Heart right ventricle (tissue), 16 donors: ENCODE measurements around the gene LINGO3. TPM values are rescaled to one million over a fixed set of nuclear protein-coding genes. Genes with fewer than 3 reads are reported as not detected.

ENCODE experiments used
- ATAC-seq, 8 donors: fragments of 200-7000 bp; cut with Tn5 transposase; one replicate each; pipeline ENCODE4 v1.9.1; 2020; ENCODE audit warnings: mild to moderate bottlenecking in 8 of 8, moderate library complexity in 8 of 8, moderate number of reproducible peaks in 1 of 8
- DNase-seq, 2 donors: peaks; one replicate each; pipeline ENCODE4 v3.0.0-alpha.2; 2020
- H3K27ac ChIP-seq, 10 donors: fragments of 200-600 bp; sonication (generic) in 2 of 10; one replicate each; pipeline versions ENCODE4 v1.5.0 to v1.8.0; 2020 to 2022; ENCODE audit warnings: mild to moderate bottlenecking in 3 of 10
- H3K27me3 ChIP-seq, 7 donors: fragments of 200-600 bp; one replicate each; pipeline ENCODE4 v1.8.0; 2021 to 2022; ENCODE audit warnings: mild to moderate bottlenecking in 2 of 7
- H3K36me3 ChIP-seq, 9 donors: fragments of 200-600 bp; sonication (generic) in 1 of 9; one replicate each; pipeline versions ENCODE4 v1.5.0 to v1.8.0; 2020 to 2022; ENCODE audit warnings: mild to moderate bottlenecking in 2 of 9
- H3K4me1 ChIP-seq, 9 donors: fragments of 200-600 bp; sonication (generic) in 1 of 9; one replicate each; pipeline versions ENCODE4 v1.5.0 to v1.8.0; 2020 to 2022; ENCODE audit warnings: mild to moderate bottlenecking in 4 of 9
- H3K4me3 ChIP-seq, 10 donors: fragments of 200-600 bp; sonication (generic) in 2 of 10; one replicate each; pipeline versions ENCODE4 v1.5.0 to v1.8.0; 2020 to 2022; ENCODE audit warnings: mild to moderate bottlenecking in 7 of 10, moderate library complexity in 2 of 10
- H3K9me3 ChIP-seq, 11 donors: fragments of 200-600 bp in 10 of 11; sonication (generic) in 2 of 11; one replicate each; pipeline versions ENCODE4 v1.5.0 to v1.8.0; 2013 to 2022; ENCODE audit warnings: mild to moderate bottlenecking in 2 of 11, control low read depth in 1 of 11, moderate library complexity in 1 of 11
- WGBS, 2 donors: extraction: QIAGEN DNeasy Blood & Tissue Kit; methylation state at CpG; one replicate each; pipeline ENCODE4 v1.1.7; 2013; ENCODE audit warnings: inconsistent platforms in 1 of 2; 5-methylcytosine and 5-hydroxymethylcytosine counted together
- intact Hi-C, 10 donors: fragments of 100-400 bp; cut with DNase I; formaldehyde crosslinking; loops; one replicate each; pipeline versions ENCODE4 v1.11.1 to v1.14.2; 2022
- polyA plus RNA-seq, 2 donors: library from polyadenylated mRNA; stranded (reverse); fragments of 200-250 nt; gene quantifications; one replicate each; pipeline ENCODE4 v1.2.3, GENCODE V29; 2013
- total RNA-seq, 10 donors: library from RNA; stranded (reverse); fragmentation: NEBNext Ultra II Directional in 3 of 10; extraction: Animal tissue kit (Norgen Biotek cat#: 25700) in 3 of 10; gene quantifications; one replicate each; pipeline versions ENCODE4 v1.2.1 to v1.2.4, GENCODE V29; 2021 to 2023
- TF ChIP-seq, protein P1 (sequence below), 9 donors: fragments of 200-600 bp; sonication (generic) in 2 of 9; IDR thresholded peaks; one replicate each; pipeline versions ENCODE4 v1.5.0 to v1.8.0; 2021 to 2022; ENCODE audit warnings: antibody characterized with exemption in 9 of 9, mild to moderate bottlenecking in 5 of 9, moderate library complexity in 1 of 9
- donor health status: Arrhythmogenic right ventricular cardiomyopathy.
- donor health status: ischemic (EF 13 %, LVEDD 7.1; RV severe dilation, severe dysfunction).
- donor health status: healthy with polysubstance abuse.
- donor health status: DM: no; HTN: yes; CAD: no.
- donor health status: DM: no; HTN: no; CAD: no.
- donor health status: ischemic (EF 25% LVEDD 6.9; RV normal size, moderate dysfunction).
- donor health status: ischemic (EF 25% LVEDD 5.7; RV mildly dilated, moderate dysfunction).
- donor health status: healthy.
- donor health status: DM: yes; HTN: yes; CAD: no.
- donor health status: Ischemic cardiomyopathy.
- donor health status: ischemic (EF 35%, LVEDD 5.7; RV mildly dilated, moderate dysfunction).
- donor health status: nonischemic (EF 11% LVEDD 7.7; RV severe dilation, severe dysfunction).
- donor health status: DM: yes; HTN: yes; CAD: no.
- donor health status: PGD.
- donor health status: ischemic (EF 29% LVEDD 5.4; RV normal size, mild dysfunction).
- donor health status: nonischemic (EF 23%, LVEDD 6.1; RV moderate dilation, normal function).

LINGO3 gene
- total and polyA plus RNA-seq, 12 donors: not detected

DNA sequence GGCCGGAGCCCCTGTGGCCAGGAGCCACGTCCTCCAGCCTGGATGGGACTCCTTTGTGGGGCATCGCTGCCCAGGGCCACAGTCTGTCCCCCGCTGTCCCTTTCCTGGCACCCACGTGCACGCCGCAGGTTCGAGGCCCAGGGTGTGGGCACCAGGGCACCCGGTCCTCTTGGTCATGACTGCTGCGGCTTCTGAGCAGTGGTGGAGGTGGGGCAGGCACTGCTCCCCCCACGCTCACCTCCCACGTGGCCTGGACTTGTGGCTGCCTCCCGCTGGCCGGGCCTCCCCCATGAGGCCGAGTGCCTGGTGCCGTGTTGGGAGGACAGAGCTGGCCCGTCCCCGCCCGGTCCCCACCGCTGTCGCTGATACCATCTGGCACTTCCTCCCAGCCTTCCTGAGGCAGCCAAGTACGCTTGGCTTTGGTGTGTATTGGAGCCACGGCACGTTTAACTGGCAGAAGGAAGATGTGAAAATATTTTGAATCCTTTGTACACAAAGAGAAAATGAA is 33.3 kb upstream of the LINGO3 start:
- Histone ChIP-seq H3K27ac (no peak overlapping the region), H3K27me3 (no peaks in the 10 kb centered on the region), H3K36me3 (peaks cover 0 to 72% (median 17%) of the 10 kb centered on the region in 9 donors), H3K4me1 (peaks cover 0 to 5% (median 0%) of the 10 kb centered on the region in 9 donors), H3K9me3 (no peaks in the 10 kb centered on the region), H3K4me3 (no peak overlapping the region)
- ATAC-seq (no peak), DNase-seq (no peak)
- TF ChIP-seq, protein P1, sequence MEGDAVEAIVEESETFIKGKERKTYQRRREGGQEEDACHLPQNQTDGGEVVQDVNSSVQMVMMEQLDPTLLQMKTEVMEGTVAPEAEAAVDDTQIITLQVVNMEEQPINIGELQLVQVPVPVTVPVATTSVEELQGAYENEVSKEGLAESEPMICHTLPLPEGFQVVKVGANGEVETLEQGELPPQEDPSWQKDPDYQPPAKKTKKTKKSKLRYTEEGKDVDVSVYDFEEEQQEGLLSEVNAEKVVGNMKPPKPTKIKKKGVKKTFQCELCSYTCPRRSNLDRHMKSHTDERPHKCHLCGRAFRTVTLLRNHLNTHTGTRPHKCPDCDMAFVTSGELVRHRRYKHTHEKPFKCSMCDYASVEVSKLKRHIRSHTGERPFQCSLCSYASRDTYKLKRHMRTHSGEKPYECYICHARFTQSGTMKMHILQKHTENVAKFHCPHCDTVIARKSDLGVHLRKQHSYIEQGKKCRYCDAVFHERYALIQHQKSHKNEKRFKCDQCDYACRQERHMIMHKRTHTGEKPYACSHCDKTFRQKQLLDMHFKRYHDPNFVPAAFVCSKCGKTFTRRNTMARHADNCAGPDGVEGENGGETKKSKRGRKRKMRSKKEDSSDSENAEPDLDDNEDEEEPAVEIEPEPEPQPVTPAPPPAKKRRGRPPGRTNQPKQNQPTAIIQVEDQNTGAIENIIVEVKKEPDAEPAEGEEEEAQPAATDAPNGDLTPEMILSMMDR (IDR thresholded peaks at IDR 0.05): no peak
- intact Hi-C loops: no loop called here
- 83% methylated on average over 24 of the region's 24 CpGs for WGBS, 2 donors

DNA sequence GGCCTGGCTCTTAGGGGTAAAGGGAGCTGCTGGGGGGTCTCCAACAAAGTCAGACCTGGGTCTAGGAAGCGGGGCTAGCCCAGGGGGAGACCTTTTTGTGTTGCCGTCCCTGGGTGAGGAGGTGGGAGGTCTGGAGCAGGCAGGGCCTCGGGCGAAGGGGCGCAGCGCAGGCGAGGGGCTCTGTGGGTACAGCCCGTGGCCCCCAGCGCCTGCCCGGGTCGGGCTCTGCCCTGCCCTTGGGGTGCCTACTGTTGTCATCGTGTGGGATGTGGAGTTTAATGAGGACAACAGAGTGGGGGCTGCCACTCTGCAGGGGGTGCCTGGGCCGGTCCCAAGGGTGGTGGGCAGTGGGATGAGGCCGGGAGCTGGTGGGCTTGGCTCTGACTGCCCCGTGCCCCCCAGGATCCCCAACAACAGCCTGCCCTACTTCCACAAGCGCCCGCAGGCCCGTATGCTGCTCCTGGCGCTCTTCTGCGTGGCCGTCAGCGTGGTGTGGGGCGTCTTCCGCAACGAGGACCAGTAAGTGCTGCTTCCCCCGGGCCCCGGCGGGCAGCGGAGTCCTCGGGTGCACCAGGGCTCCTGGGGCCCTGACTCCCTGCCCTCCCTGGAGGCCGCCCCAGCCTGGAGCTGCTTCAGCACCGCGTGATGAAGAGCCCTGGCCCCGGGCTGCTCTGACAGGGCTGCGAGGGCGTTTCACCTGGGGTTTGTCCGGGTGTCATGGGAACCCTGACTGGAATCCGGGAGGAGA is 32.7 kb upstream of the LINGO3 start:
- 93 to 94% methylated on average over 38 of the region's 38 CpGs for WGBS, 2 donors

DNA sequence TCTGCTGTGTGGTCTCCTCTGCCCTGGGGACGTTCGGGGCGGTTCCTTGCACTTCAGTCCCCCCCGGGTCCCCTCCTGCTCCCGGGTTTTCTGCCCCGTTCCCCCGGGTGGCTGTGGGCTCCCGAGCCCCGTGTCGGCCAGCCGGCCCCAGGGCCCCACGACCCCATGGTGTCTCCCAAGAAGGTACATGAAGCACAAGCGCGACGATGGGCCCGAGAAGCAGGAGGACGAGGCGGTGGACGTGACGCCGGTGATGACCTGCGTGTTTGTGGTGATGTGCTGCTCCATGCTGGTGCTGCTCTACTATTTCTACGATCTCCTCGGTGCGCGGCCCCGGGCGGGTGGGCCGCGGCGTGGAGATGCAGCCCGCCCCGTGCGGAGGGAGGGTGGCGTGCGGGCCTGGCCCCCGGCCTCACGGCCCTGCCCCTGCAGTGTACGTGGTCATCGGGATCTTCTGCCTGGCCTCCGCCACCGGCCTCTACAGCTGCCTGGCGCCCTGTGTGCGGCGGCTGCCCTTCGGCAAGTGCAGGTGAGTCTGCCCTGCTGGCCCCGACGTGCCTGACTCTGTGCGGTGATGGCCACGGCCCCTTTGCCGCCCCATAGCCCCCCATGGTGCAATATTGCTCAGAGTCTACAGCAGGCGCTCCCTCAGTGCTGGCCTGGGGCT is 31.8 kb upstream of the LINGO3 start:
- Histone ChIP-seq H3K27me3 (no peaks in the 10 kb centered on the region), H3K4me1 (no peaks in the 10 kb centered on the region), H3K36me3 (peaks cover 0 to 64% (median 17%) of the 10 kb centered on the region in 9 donors), H3K9me3 (no peaks in the 10 kb centered on the region), H3K27ac (no peak overlapping the region), H3K4me3 (no peak overlapping the region)
- WGBS, 2 donors: 94 to 96% methylated on average over 49 to 52 of the region's 52 CpGs
- DNase-seq: no peak
- intact Hi-C loops: no loop called here
- no peak for ATAC-seq
- TF ChIP-seq, protein P1 (IDR thresholded peaks at IDR 0.05): no peak

More for the DNA sequence above, 32.7 kb upstream of the LINGO3 start:
- Histone ChIP-seq H3K36me3 (peaks cover 0 to 68% (median 17%) of the 10 kb centered on the region in 9 donors), H3K4me1 (no peaks in the 10 kb centered on the region), H3K27me3 (no peaks in the 10 kb centered on the region), H3K9me3 (no peaks in the 10 kb centered on the region), H3K27ac (no peak overlapping the region), H3K4me3 (no peak overlapping the region)
- TF ChIP-seq, protein P1 (IDR thresholded peaks at IDR 0.05): no peak
- ATAC-seq (no peak), DNase-seq (no peak)
- intact Hi-C loops: no loop called here

DNA sequence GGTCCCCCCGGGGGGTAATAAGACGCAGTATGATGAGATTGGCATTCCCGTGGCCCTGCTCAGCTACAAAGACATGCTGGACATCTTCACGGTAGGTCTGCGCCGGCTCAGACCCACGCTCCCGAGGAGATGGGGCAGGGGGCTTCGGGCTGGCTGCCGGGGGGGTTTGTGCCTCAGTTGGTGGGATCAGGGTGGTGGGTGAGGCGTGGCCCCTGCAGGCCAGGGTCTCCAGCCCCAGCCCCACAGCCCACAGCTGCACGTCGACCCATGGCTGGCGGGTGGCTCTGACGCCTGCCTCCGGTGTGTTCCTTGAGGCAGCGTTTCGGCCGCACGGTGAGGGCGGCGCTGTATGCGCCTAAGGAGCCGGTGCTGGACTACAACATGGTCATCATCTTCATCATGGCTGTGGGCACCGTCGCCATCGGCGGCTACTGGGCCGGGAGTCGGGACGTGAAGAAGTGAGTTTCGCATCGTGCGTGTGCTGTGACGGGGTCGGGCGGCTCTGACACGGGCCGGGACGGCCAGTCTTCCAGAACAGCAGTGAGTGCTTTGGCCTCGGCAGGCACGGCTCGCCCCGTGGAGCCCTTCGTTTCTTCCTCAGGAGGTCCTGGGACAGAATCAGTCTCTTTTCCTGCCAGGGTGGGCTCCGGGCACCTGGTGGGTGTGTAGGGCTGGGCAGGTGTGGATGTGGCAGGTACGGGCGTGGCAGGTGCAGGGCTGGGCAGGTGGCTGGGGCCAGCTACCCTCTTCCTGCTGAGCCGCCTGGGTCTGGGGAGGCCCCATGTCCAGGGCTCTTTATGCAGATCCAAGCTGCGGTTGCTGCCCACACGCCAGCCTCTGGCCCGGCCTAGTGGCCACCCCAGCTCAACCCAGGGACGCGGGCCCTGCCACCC is 31.0 kb upstream of the LINGO3 start:
- Histone ChIP-seq H3K9me3 (no peaks in the 10 kb centered on the region), H3K27me3 (no peaks in the 10 kb centered on the region), H3K27ac (no peak overlapping the region), H3K4me3 (no peak overlapping the region), H3K4me1 (peaks cover 0 to under 1% (median 0%) of the 10 kb centered on the region in 9 donors), H3K36me3 (peaks cover 0 to 63% (median 17%) of the 10 kb centered on the region in 9 donors)
- intact Hi-C loops: no loop called here
- WGBS, 2 donors: 97% methylated on average over 53 to 54 of the region's 54 CpGs
- TF ChIP-seq, protein P1 (IDR thresholded peaks at IDR 0.05): no peak
- ATAC-seq: no peak
- no peak for DNase-seq
